DOHH2 (cell line): ENCODE results near the gene LIPC.

Source experiments
- H3F3A ChIP-seq: fragments of 200-600 bp; sonication (generic), shearing (Covaris generic); 2 replicates; pipeline ENCODE4 v1.6.0; 2016; ENCODE audit warnings: antibody characterized with exemption, mild to moderate bottlenecking; ENCODE audit not compliant: control insufficient read depth, insufficient read depth
- H3K27ac ChIP-seq: fragments of 200-600 bp; sonication (generic); 2 replicates; pipeline ENCODE4 v1.5.1; 2014; ENCODE audit warnings: low read depth, mild to moderate bottlenecking, low read length, moderate library complexity
- H3K27me3 ChIP-seq: fragments of 200-600 bp; sonication (generic); 2 replicates; pipeline ENCODE4 v1.6.1; 2014; ENCODE audit warnings: mild to moderate bottlenecking, low read length, mixed read lengths; ENCODE audit not compliant: control insufficient read depth
- H3K36me3 ChIP-seq: fragments of 200-600 bp; sonication (generic); 2 replicates; pipeline ENCODE4 v1.6.1; 2014; ENCODE audit warnings: mild to moderate bottlenecking, low read length, moderate library complexity, mixed read lengths; ENCODE audit not compliant: control insufficient read depth
- H3K4me1 ChIP-seq: fragments of 200-600 bp; sonication (generic); 2 replicates; pipeline ENCODE4 v1.6.1; 2014; ENCODE audit warnings: mild to moderate bottlenecking, low read length, mixed read lengths; ENCODE audit not compliant: control insufficient read depth
- H3K4me2 ChIP-seq: fragments of 200-600 bp; sonication (generic); 2 replicates; pipeline ENCODE4 v1.6.0; 2014; ENCODE audit warnings: mild to moderate bottlenecking, low read length, moderate library complexity
- H3K4me3 ChIP-seq: fragments of 200-600 bp; sonication (generic); 2 replicates; pipeline ENCODE4 v1.5.1; 2014; ENCODE audit warnings: mild to moderate bottlenecking, low read length, mixed read lengths
- H3K79me2 ChIP-seq: fragments of 200-600 bp; sonication (generic); 2 replicates; pipeline ENCODE4 v1.6.1; 2014; ENCODE audit warnings: mild to moderate bottlenecking, low read length, mixed read lengths; ENCODE audit not compliant: control insufficient read depth
- H3K9me2 ChIP-seq: fragments of 200-600 bp; sonication (generic); replicated peaks from 2 replicates; pipeline ENCODE4 v1.6.1; 2014; ENCODE audit warnings: mild to moderate bottlenecking, low read length, mixed read lengths; ENCODE audit not compliant: control insufficient read depth
- H3K9me3 ChIP-seq: fragments of 200-600 bp; sonication (generic); 2 replicates; pipeline ENCODE4 v1.6.1; 2014; ENCODE audit warnings: antibody characterized with exemption, low read length, mixed read lengths; ENCODE audit not compliant: control insufficient read depth, insufficient read depth
- H4K20me1 ChIP-seq: fragments of 200-600 bp; sonication (generic); 2 replicates; pipeline ENCODE4 v1.6.0; 2014; ENCODE audit warnings: low read depth, mild to moderate bottlenecking, antibody characterized with exemption, low read length, moderate library complexity; ENCODE audit not compliant: control insufficient read depth, insufficient read depth
- EZH2phosphoT487 ChIP-seq: fragments of 200-600 bp; sonication (generic); IDR thresholded peaks from 2 replicates; pipeline ENCODE4 v1.6.1; 2017; ENCODE audit warnings: borderline replicate concordance, mild to moderate bottlenecking, antibody characterized with exemption, low read length, moderate library complexity, mixed read lengths
- TF ChIP-seq, protein P1 (sequence below): fragments of 200-600 bp; sonication (generic); IDR thresholded peaks from one replicate; pipeline ENCODE4 v1.5.1; 2014; ENCODE audit warnings: antibody characterized with exemption, mild to moderate bottlenecking, low read depth, low read length; ENCODE audit not compliant: poor library complexity, severe bottlenecking

The LIPC gene

GRCh38 chr15:58443308-58443707 is 11.5 kb downstream of the LIPC start:
- no peaks in the 10 kb centered on the region for H3K9me2 ChIP-seq
- no peaks in the 10 kb centered on the region for H3K79me2 ChIP-seq
- no peak overlapping the region for H3K4me2 ChIP-seq
- TF ChIP-seq EZH2phosphoT487, result no peak
- TF ChIP-seq, protein P1, sequence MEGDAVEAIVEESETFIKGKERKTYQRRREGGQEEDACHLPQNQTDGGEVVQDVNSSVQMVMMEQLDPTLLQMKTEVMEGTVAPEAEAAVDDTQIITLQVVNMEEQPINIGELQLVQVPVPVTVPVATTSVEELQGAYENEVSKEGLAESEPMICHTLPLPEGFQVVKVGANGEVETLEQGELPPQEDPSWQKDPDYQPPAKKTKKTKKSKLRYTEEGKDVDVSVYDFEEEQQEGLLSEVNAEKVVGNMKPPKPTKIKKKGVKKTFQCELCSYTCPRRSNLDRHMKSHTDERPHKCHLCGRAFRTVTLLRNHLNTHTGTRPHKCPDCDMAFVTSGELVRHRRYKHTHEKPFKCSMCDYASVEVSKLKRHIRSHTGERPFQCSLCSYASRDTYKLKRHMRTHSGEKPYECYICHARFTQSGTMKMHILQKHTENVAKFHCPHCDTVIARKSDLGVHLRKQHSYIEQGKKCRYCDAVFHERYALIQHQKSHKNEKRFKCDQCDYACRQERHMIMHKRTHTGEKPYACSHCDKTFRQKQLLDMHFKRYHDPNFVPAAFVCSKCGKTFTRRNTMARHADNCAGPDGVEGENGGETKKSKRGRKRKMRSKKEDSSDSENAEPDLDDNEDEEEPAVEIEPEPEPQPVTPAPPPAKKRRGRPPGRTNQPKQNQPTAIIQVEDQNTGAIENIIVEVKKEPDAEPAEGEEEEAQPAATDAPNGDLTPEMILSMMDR, result no peak
- H3K4me3 ChIP-seq, result no peak overlapping the region
- H3K9me3 ChIP-seq, result no peaks in the 10 kb centered on the region
- H3K27ac ChIP-seq, result no peak overlapping the region
- H3K27me3 ChIP-seq, result no peaks in the 10 kb centered on the region
- H3K36me3 ChIP-seq, result no peaks in the 10 kb centered on the region
- H3F3A ChIP-seq, result no peaks in the 10 kb centered on the region
- no peaks in the 10 kb centered on the region for H3K4me1 ChIP-seq
- H4K20me1 ChIP-seq, result no peaks in the 10 kb centered on the region

DNA sequence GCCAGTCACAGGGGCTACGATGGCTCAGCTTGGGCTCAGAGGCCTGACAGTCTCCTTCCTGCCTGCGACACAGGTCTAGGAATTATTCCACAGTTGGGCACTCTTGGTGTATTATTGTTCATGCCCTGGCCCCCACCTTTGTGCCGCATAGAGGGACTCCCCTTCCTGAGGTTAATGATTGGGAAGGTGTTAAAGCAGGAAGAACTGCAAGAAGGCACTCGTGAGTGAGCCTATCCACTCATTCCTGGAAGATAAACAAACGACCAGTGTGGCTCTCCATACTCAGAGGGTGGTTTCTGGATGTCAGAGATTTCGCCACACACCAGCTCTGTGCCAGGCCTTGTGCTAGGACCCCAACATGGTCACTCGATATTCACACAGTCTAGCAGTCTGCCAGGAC is 12.3 kb downstream of the LIPC start:
- H4K20me1 ChIP-seq, result no peaks in the 10 kb centered on the region
- H3K4me2 ChIP-seq, result no peak overlapping the region
- H3K27ac ChIP-seq, result no peak overlapping the region
- H3K9me2 ChIP-seq, result no peaks in the 10 kb centered on the region
- H3K4me3 ChIP-seq, result no peak overlapping the region
- H3K79me2 ChIP-seq, result no peaks in the 10 kb centered on the region
- H3K27me3 ChIP-seq, result no peaks in the 10 kb centered on the region
- TF ChIP-seq EZH2phosphoT487, result no peak
- TF ChIP-seq, protein P1, result no peak
- no peaks in the 10 kb centered on the region for H3F3A ChIP-seq
- no peaks in the 10 kb centered on the region for H3K36me3 ChIP-seq
- no peaks in the 10 kb centered on the region for H3K4me1 ChIP-seq
- H3K9me3 ChIP-seq, result no peaks in the 10 kb centered on the region

GRCh38 chr15:58444658-58445332 is 13.0 kb downstream of the LIPC start:
- no peaks in the 10 kb centered on the region for H3K79me2 ChIP-seq
- no peak for TF ChIP-seq EZH2phosphoT487
- TF ChIP-seq, protein P1, result no peak
- no peaks in the 10 kb centered on the region for H3K27me3 ChIP-seq
- no peaks in the 10 kb centered on the region for H3K9me3 ChIP-seq
- no peaks in the 10 kb centered on the region for H3F3A ChIP-seq
- H3K36me3 ChIP-seq, result no peaks in the 10 kb centered on the region
- H4K20me1 ChIP-seq, result no peaks in the 10 kb centered on the region
- no peak overlapping the region for H3K27ac ChIP-seq
- H3K9me2 ChIP-seq, result no peaks in the 10 kb centered on the region
- H3K4me2 ChIP-seq, result no peak overlapping the region
- no peak overlapping the region for H3K4me3 ChIP-seq
- H3K4me1 ChIP-seq, result no peaks in the 10 kb centered on the region
